SK-N-DZ (cell line): ENCODE data around the gene TENM3.

Experiments used
- DNase-seq: peaks from one replicate; pipeline ENCODE4 v3.0.0-alpha.2; 2015; ENCODE audit warnings: low spot score

TENM3 gene

DNA sequence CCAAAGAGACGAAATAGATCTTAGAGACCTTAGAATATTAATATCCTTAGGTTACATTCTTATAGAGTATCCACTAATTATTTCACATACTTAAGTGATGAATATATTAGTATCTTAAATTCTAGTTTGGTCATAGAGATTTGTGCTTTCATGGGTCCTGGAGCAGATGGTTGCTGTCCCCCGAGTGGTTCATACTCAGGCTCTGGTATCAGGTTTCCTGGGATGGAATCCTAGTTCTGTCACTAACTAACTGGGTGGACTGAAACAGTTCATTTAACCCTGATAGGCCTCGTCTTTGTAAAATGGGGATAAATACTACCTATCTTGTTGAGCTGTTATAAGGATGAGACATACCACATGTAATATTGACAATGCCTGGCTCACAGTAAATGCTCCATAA lies 264.6 kb downstream of the TENM3 start:
- no peak for DNase-seq

DNA sequence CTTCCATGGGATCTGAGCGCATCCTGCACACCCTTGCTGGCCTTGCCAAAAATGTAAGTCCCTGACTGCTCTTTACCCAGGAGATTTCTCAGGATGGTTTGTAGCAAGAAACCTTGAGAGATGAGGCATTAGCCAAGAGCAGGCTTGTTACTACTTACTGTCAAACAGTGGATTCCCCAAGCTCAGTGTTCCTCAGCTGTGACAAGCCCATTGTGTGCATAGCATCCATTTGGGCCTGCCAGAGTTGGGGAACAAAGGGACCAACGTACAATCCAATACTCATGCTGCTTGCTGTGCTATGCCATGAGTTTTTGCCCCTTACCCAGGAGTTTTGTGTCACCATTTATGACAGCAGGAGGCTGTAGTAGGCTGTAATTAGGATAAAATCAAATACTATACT lies 267.6 kb downstream of the TENM3 start:
- DNase-seq, result no peak

DNA sequence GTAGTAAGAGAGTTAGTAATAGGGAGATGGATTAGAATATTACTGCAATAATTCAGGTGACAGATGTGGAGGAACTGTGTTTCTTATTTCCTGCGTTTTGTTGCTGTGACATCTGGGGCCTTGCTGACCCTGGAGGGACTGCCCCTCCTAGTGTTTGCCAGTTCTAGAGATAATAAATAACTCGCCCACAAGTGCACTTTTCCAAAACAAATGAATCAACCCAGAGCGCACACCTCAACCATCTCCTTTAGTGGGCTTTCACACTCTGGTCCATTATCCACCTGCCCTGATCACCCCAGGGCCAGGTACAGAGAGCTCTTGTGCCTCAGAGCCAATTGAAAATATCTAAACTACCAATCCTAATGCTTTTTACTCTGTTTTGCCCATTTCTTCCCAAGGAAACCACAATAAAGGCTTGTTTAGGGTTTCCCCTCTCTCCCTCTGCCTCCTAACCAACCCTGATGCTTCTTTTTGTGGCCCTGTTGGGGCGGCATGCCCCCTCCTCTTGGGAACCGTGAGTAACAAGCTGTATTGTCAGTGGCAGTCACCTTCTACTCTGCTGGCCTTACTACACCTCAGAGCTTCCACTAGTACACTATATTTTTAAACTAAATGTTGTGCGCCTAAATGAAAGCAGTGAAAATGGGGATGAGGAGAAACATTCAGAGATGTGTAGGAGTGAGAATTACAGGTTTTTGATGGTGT lies 270.5 kb downstream of the TENM3 start:
- no peak for DNase-seq

DNA sequence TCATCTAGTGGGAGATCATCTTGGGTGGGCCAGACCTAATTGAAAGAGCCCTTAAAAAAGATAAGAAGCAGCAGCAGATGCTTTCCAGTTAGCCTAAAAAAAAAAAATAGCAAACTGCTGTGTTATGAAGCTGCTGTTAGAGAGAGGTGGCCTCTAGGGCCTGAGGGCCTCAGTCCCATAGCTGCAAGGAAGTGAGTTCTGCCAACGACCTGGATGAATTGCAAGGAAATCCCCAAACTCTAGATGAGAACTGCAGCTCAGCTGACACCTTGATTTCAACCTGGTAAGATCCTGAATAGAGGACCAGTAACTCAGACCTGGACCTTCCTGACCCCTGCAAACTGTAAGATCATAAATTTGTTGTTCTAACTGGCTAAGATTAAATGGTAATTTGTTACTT lies 275.2 kb downstream of the TENM3 start:
- DNase-seq, result no peak

DNA sequence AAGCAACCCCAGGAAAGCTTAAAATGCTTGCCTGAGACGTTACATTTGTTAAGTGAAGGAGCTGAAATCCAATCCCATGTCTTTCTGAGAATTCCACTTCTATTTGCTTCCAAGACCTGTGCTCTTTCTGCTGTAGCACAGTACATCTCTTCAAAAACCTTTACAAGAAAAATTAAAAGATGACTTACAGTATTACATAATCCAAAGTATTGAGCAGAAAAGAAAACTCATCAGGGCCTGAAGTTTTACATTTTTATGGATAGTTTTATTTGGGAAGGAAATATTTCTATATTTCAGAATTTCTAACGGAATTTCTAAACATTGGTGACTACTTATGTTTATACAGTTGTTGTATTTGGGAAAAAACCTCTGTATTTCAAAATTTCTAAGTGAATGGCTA lies 276.3 kb downstream of the TENM3 start:
- no peak for DNase-seq

DNA sequence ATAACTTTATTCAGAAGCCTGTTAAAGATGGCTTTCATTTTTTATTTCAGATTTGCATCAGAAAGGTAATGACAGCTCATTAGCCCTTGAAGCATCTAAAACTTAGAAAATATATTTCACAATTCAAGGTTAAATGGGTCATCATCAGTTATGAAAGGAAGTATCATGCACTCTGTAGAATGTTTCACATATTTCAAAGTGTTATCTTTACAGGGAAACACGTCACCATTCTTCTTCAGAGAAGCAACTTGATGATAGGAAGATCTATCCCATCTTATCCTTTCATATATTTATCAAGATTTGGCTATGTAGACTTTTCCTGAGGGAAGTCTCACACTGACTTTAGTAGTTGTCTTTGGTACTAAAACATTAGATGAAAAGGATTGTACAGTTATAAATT lies 277.8 kb downstream of the TENM3 start:
- DNase-seq, result no peak

DNA sequence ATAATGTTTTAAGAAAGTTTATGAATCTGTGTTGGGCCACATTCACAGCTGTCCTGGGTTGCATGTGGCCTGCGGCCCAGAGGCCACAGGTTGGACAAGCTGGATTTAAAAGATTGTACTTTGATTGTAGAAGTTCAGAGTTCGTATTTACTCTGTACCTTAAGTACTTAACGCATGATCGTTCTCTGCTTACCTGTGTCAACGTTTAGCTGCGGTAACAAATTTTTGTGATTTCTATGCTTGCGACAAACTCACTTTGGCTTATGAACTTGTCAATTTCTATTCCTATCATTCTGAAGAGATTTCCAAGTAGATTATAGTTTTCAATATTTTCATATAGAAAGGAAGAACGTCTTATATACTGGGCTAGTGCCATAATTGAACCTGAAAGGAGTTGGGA lies 285.6 kb downstream of the TENM3 start:
- DNase-seq, result no peak

DNA sequence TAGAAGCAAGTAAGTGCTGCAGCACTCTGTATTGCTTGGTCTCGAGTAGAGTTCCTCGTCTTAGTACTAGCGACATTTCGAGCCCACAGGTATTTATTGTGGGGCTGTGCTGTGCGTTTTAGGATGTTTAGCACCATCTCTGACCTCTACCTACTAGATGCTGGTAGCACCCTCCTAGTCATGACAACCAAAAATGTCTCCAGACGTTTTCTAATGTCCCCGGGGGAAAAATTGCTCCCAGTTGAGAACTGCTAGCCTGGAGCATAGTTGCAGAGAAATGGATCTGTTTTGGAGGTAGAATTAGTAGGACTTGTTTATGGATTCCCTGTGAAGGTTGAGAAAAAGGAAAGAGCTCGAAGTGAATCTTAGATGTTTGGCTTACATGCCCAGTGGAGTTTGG lies 287.2 kb downstream of the TENM3 start:
- no peak for DNase-seq

DNA sequence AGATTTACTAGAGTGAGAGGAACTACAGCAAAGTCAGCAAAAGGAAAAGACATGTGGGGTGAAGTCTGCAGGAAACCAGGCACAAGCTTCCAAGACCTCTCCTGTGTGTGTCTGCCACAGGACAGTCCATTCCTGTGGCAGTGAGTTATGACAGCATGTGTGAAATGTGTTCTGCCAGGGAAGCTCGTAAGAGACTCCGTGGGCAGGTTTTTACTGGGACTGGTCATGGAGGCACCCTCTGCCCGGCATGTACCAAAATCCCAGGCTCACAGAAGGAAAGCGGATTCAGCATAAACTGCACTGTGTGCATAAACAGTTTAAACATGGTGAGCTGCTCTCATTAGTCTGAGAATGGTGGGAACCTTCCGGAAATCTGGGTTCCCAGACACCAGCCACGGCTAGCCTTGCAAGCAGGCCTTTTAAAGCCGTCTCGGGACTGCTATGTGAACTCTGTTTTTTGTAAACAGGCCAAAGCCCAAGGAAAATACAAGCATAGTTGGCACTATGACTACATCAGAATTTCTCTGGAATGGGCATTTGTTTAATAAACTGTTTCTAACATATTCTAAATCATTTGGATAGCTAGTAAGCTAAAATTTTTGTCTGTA lies 288.5 kb downstream of the TENM3 start:
- DNase-seq, result no peak

DNA sequence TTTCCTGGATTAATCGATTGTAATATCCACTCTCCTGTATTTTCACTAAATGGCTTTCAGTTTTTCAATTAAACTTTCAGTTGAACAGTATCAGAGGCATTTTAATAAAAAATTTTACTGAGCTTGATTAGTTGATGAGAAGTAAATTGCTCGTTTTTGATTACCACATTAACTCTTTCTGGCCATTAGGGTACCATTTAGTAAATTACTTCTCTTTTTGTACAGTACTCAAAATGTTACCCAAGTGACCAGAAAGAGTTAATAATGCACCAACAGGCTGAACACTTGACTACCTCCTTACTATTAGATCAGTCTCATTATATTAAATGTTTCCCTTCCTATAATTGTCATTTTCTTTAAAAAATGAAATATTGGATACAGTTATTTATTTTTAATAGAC lies 289.2 kb downstream of the TENM3 start:
- no peak for DNase-seq

DNA sequence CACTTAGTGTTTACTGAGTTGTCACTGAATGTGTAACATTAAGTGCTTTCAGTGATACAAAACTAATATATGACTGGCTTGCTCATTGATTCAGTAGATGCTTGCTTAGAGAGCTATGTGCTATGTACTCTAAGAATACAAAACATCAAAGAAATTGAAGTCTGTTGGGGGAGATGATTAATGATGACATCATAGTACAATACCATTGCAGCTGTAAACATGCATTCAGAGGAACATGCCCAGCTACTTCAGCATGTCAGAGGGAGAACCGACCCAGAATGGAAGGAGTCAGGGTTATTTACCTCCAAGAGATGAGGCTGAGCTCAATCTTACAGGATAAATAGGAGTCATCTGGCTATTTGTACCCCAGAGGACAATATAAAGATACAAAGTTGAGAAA lies 290.8 kb downstream of the TENM3 start:
- no peak for DNase-seq

DNA sequence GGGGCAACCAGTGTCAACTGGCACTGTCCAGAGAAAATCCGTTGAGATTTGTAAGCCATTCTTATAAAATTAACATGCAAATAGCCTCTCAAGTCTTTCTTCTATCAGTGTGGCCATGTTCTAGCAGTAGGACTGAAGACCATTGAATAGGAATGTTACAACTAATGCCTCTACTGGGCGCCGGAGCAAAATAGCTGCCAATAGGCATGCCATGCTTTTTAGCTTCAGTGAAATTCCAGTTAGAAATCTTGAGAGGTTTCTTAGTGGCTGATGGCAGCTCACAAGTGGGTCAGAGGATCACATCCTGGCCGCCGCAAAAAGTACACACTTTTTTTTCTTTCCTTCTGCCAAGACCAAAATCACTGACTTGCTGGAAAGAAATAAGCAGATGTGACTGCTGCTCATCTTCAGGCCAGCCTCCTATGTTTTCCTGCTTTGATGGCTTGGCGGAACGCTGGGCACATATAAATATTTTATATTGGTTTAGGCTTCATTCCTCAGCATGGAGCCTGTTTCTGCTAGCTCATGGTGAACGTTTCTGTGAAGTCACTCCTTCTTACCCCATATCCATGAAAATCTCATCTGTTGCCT lies 293.1 kb downstream of the TENM3 start:
- no peak for DNase-seq

DNA sequence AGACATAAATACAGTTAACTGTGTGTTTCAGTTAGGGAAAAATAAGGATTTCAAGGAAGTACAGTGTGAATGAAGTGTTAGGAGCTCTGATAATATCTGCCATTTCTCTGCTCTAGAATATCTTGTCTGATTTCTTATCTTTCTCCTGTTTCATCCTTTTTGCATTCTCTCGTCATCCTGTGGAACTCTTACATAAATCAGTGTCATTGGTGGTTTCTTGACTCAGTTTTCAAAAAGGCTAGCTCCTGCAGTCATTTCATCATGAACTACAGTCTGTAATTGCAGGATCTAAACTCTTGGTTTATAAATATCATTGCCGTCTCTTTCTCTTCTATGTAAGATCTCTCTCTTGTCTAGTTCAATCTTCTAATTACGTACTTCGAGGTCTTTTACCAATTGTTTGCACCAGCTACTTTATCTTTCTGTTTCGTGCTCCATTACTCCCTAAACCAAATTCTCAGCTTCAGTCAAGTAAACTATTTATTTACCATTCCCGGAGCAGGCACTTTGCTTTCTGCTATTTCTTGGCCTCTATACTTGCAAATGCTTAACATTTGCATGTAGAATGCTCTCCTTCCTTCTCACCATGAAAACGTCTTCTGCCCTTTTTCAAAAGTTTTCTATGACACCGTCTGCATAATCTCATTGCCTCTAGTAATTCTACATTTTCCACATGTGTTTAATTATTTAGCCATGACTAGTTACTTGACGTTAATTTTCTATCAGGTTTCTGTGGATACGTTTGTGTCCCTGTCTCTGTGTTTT lies 294.0 kb downstream of the TENM3 start:
- no peak for DNase-seq

DNA sequence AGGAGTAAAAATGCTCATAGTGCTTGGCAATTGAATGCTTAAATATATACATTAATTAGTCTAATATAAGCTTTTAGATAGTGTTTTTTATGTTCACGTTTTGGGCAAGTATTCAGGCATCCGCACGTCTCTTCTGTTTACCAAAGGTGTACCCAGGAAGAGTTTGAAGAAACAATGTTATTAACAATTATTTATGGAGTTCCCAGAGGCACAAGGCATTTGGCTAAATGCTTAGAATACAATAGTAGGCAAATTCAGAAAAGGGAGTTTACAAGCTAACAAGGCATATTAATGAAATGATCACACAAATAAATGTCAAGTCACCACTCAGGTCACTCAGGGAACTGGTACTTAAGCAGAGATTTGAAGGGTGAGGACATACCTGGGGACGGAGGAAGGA lies 294.8 kb downstream of the TENM3 start:
- no peak for DNase-seq

DNA sequence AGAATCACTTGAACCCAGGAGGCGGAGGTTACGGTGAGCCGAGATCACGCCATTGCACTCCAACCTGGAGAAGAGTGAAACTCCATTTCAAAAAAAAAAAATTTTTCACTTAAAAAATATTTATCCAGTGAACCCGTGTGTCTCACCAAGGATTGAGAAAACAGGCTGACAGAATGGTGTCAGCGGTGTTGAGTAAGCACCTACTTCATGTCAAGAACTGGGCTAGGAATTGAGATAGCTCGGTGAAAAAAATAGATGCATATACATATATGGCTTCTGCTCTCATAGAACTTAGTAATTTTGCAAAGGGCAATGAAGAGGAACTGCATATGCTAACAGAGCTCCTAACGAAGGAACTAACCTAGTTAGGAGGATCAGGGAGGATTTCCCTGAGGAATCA lies 297.3 kb downstream of the TENM3 start:
- DNase-seq, result no peak

DNA sequence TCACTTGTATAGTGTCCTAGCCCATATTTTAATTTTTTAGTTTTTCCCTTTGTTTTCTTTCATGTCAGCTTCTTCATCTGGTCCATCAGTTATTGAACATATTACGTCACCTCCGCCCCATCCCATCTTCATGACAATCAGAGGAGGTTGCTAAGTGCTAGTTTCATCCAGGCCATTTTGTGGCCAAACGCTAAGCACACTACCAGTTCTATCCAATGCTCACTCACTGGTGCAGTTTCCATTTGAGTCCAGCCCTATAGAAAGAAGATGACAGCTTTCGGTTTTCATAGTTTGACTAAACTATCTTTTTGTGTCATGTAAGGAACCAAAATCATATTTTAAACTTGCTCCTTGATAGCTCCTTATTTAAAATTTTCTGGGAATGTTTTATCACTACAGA lies 304.2 kb downstream of the TENM3 start:
- DNase-seq, result no peak

DNA sequence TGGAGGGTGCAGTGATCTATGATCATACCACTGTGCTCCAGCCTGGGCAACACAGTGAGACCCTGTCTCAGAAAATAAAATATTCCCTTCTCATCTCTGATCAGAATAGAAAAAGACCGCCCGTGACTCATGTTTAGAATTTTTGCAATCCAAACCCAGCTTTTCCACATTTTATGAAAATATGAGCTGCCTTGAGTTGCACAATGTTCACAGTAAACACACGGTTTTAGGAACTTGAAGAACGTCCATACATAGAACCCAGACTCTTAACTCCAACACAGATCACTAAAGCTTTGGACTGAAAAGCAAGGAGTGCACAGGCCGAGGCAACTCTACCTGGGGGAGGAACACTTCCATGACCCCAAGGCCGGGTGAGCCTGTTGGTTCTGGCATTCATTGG lies 305.0 kb downstream of the TENM3 start:
- DNase-seq, result no peak

DNA sequence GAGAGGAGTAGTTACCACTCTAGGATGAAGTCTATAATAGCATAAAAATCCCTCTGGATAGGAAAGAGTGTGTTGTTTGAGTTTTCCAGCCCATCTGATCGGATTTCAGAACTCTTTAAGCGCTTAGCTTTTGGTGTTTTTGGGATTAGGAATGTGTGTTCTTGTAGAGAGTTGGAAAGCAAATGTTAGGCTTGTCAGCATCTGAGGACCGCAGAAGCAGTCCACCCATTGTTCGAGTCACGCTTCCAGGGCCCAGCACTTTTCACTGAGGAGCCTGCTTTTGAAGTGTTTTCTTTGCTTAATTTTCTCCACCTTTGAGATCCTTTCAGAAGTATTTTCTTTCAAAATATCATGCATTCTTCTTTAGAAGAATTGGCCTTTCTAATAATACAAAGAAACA lies 306.2 kb downstream of the TENM3 start:
- DNase-seq, result no peak

DNA sequence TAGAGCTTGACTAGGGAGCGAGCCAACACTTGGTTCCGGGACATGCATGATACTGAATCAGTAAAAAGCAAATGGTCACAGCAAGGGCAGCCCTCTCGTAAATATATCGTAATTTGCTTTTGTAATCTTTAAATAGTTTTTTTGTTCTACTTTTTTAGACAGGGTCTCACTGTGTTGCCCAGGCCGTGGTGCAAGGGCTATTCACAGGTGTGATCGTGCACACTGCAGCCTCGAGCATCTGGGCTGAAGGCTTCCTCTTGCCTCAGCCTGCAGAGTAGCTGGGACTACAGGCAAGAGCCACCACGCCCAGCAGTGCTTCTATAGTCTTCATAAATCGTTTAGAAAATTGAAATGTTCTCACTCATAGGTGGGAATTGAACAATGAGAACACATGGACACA lies 309.7 kb downstream of the TENM3 start:
- no peak for DNase-seq

DNA sequence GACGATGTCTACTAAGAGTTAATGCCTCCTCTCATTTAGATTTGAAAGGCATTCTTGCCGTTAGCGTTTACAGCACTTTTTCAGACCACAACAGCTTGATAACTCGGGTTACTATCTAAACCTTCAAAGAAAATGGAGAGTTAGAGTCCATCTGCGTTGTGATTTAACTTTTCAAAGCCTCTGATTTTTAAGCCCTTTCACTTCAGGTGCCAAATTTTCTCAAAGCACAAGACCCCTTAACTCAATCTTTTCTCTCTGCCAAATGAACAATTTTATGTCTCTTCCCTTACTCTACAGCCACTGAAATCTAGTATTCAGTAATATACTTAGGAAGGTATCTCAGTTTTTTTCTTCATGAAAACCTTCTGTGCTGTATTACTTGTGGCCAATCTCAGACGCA lies 310.5 kb downstream of the TENM3 start:
- no peak for DNase-seq

DNA sequence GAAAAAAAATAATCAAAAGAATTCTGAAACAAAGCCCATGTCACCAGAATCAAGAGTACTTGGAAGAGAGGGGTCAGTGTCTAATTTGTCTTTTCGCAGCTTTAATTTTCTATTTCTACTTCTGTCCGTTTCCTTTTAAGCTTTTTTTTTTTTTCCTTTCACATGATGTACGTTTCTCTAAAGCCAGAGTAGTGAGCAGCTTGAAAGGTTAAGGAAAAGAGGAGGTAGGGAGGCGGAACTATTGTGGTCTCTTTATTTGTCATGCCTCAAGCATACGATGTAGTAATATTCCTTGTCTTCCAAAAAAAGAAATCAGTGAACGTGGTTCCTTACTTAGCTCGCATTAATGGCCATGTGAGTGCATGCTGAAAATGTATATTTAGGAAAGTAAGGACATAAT lies 311.5 kb downstream of the TENM3 start:
- DNase-seq, result no peak

DNA sequence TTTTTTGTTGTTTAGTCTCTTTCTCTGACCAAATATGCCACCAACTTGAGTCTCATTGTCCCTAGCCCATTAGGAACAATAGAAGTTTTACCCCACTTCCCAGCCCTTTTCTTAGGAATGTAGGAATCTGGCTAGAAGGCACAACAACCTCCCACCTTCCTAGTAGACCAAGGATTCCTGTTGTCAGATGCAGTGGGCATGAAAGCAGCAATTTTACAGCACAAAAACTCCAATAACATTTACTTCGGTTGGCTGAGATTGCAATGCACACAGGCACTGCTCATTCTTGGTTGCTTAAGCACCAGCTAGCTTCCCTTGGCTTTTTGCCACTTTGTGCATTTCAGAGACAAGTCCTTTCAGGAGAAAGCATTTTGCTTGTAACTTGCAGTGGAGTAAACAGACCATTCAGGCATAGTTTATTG lies 312.8 kb downstream of the TENM3 start:
- DNase-seq, result no peak

DNA sequence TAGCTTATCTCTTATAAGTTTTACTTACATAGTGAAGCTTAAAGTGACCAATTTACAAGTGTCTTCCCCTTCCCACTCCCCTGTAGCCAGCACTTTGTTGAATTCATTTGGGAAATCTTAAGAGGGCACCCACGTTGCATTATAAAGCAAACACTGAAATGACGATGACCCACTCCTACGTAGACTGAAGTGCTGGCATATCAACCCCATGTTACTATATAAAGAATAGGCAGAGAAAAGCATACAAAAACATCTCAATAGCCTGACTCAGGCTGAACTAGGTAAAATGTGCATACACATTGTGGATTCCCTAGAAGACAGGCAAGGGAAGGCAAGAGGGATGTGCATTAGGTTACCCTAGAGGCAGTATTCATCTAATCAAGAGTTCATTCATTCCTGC lies 313.4 kb downstream of the TENM3 start:
- no peak for DNase-seq
